ENCODE measurements around the gene EHBP1L1. TPM values are rescaled to one million over a fixed set of nuclear protein-coding genes. Genes with fewer than 3 reads are reported as not detected.
A peak's percentile ranks its signal among the peaks of the same experiment; 100 is the strongest.

The EHBP1L1 gene
- total and polyA plus RNA-seq, 2 of the 13 experiments (the other 11 are each of a cell fraction or from before 2014, with no cell fraction given), result 8.3 to 10.6 TPM

DNA sequence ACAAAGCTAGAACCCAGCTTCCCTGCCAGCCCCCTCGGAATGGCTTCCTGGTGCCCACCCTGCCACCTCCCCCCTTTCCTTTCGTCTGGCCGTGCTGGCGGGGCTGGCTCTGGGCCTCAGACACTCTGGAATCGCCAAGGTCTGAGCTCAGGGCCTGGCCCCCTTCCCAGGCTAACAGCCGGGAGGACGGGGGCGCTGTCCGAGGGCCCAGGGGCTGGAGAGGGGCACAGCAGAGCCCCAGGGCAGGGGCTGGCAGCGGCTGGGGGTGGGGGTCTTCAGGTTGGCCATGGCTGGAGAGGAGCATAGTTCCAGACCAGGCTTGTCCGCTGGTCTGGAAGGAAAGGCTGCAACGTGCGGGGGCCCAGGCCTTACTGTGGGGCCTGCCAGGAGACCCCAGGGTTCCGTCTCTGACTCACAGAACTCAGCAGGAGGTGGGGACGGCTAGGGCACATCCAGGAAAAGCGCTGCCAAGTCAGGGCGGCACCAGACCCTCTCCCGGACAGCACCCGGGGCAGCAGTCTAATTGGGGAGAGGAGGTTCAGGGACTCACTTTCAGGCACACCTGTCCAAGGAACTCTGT lies 16.8 kb upstream of the EHBP1L1 start (continued):
- TF ChIP-seq GRHL1 (CRISPR knock-in tag; conservative IDR thresholded peaks at IDR 0.05) (no peak), ZNF260 (CRISPR knock-in tag; IDR thresholded peaks at IDR 0.05; ENCODE audit: borderline replicate concordance, low read depth) (no peak), KAT7 (CRISPR knock-in tag; IDR thresholded peaks at IDR 0.05; ENCODE audit: borderline replicate concordance) (no peak), CAMTA2 (CRISPR knock-in tag; IDR thresholded peaks at IDR 0.05; ENCODE audit: borderline replicate concordance) (0 out of 2 replicates have a peak, but pooled peaks have one; percentile 71), NR2F6 (IDR thresholded peaks at IDR 0.05) (no peak), NR2F6 (CRISPR knock-in tag; IDR thresholded peaks at IDR 0.05) (no peak), MXD3 (CRISPR knock-in tag; IDR thresholded peaks at IDR 0.05) (no peak), ZNF18 (CRISPR knock-in tag; IDR thresholded peaks at IDR 0.05; ENCODE audit: insufficient replicate concordance) (no peak), KDM5A (IDR thresholded peaks at IDR 0.05; ENCODE audit: borderline replicate concordance, low read length) (no peak), ARID2 (CRISPR knock-in tag; IDR thresholded peaks at IDR 0.05; ENCODE audit: borderline replicate concordance) (no peak), MXD4 (CRISPR knock-in tag; IDR thresholded peaks at IDR 0.05) (no peak), PHF21A (CRISPR knock-in tag; IDR thresholded peaks at IDR 0.05) (no peak), ZNF75D (CRISPR knock-in tag; IDR thresholded peaks at IDR 0.05; ENCODE audit: borderline replicate concordance) (no peak), CBX2 (IDR thresholded peaks at IDR 0.05; ENCODE audit: low read depth, low read length) (no peak), CBX2 (CRISPR knock-in tag; IDR thresholded peaks at IDR 0.05; ENCODE audit: low read depth) (no peak), ZNF468 (CRISPR knock-in tag; IDR thresholded peaks at IDR 0.05) (no peak), ZSCAN22 (CRISPR knock-in tag; IDR thresholded peaks at IDR 0.05) (no peak), BRCA1 (CRISPR knock-in tag; IDR thresholded peaks at IDR 0.05) (no peak), TEAD2 (CRISPR knock-in tag; IDR thresholded peaks at IDR 0.05) (no peak), ZNF180 (CRISPR knock-in tag; IDR thresholded peaks at IDR 0.05; ENCODE audit: borderline replicate concordance, low read depth) (no peak), ZNF124 (CRISPR knock-in tag; IDR thresholded peaks at IDR 0.05) (no peak), ZNF781 (CRISPR knock-in tag; IDR thresholded peaks at IDR 0.05; ENCODE audit: borderline replicate concordance, not compliant biosample characterization) (peak; percentile 49), ZNF629 (CRISPR knock-in tag; conservative IDR thresholded peaks at IDR 0.05) (no peak)
- TF ChIP-seq, protein P1, sequence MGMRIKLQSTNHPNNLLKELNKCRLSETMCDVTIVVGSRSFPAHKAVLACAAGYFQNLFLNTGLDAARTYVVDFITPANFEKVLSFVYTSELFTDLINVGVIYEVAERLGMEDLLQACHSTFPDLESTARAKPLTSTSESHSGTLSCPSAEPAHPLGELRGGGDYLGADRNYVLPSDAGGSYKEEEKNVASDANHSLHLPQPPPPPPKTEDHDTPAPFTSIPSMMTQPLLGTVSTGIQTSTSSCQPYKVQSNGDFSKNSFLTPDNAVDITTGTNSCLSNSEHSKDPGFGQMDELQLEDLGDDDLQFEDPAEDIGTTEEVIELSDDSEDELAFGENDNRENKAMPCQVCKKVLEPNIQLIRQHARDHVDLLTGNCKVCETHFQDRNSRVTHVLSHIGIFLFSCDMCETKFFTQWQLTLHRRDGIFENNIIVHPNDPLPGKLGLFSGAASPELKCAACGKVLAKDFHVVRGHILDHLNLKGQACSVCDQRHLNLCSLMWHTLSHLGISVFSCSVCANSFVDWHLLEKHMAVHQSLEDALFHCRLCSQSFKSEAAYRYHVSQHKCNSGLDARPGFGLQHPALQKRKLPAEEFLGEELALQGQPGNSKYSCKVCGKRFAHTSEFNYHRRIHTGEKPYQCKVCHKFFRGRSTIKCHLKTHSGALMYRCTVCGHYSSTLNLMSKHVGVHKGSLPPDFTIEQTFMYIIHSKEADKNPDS (CRISPR knock-in tag; IDR thresholded peaks at IDR 0.05), result no peak
- TF ChIP-seq, protein P2, sequence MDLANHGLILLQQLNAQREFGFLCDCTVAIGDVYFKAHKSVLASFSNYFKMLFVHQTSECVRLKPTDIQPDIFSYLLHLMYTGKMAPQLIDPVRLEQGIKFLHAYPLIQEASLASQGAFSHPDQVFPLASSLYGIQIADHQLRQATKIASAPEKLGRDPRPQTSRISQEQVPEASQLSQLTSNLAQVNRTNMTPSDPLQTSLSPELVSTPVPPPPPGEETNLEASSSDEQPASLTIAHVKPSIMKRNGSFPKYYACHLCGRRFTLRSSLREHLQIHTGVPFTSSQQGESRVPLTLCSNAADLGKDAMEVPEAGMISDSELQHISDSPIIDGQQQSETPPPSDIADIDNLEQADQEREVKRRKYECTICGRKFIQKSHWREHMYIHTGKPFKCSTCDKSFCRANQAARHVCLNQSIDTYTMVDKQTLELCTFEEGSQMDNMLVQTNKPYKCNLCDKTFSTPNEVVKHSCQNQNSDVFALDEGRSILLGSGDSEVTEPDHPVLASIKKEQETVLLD (CRISPR knock-in tag; IDR thresholded peaks at IDR 0.05; ENCODE audit: low read depth), result no peak

All from HepG2 (cell line).